Stimulated activated CD4-positive, alpha-beta T cell treated with anti-CD3 and anti-CD28 coated beads, Interleukin-2, amount 100 ng/mL, for 24 hours (primary cell): ENCODE data around the gene PIP5K1A.
"Not testable (repeated sequence)": the region's sequence is repeated elsewhere in the genome, so short reads cannot be mapped to it uniquely, and the experiment has no call there.

Source experiments
- DNase-seq, 2 donors: peaks; one replicate each; pipeline ENCODE4 v3.0.0-alpha.2; 2020

Gene PIP5K1A

GRCh38 chr1:151198254-151199127 lies at the start of gene PIP5K1A:
PIP5K1A (plus strand) TSS chr1:151198552; CDS start chr1:151198997, 445 bp downstream.
- peak; percentile 99 for DNase-seq

GRCh38 chr1:151156515-151156819 lies 41.9 kb upstream of the PIP5K1A start, which contains the start of gene TNFAIP8L2:
TNFAIP8L2 (plus strand) TSS chr1:151156649; CDS start chr1:151158698, 2,049 bp downstream.
- DNase-seq = peak; percentile 83 to 87

- DNase-seq = peak; percentile 64 to 69
Measured at GRCh38 chr1:151157067-151157531, 41.3 kb upstream of the PIP5K1A start.

- peak; percentile 63 to 67 for DNase-seq
Measured at GRCh38 chr1:151158326-151158725, 40.0 kb upstream of the PIP5K1A start.

- peak in 1 of 2 donors; percentile 20 for DNase-seq
Measured at GRCh38 chr1:151158751-151159251, 39.6 kb upstream of the PIP5K1A start.

GRCh38 chr1:151159373-151159772 lies 39.0 kb upstream of the PIP5K1A start:
- DNase-seq = no peak

GRCh38 chr1:151164732-151165280 lies 33.5 kb upstream of the PIP5K1A start:
- DNase-seq = no peak

GRCh38 chr1:151165281-151165737 lies 33.0 kb upstream of the PIP5K1A start:
- peak in 1 of 2 donors; percentile 24 for DNase-seq

GRCh38 chr1:151165738-151166504 lies 32.4 kb upstream of the PIP5K1A start, which contains the start of the genes LYSMD1 and SCNM1:
LYSMD1 (minus strand) TSS chr1:151165902; CDS start chr1:151165258, 644 bp downstream.
SCNM1 (plus strand) TSS chr1:151166144; CDS start chr1:151166153, 9 bp downstream.
- DNase-seq = peak; percentile 94 to 96

- no peak for DNase-seq
Measured at GRCh38 chr1:151166505-151166956, 31.8 kb upstream of the PIP5K1A start.

GRCh38 chr1:151167116-151167515 lies 31.2 kb upstream of the PIP5K1A start:
- DNase-seq = no peak

- DNase-seq = no peak
Measured at GRCh38 chr1:151171190-151171589, 27.2 kb upstream of the PIP5K1A start.

GRCh38 chr1:151175041-151175741 lies 23.2 kb upstream of the PIP5K1A start:
- DNase-seq = no peak

GRCh38 chr1:151175863-151176262 lies 22.5 kb upstream of the PIP5K1A start, which contains the start of gene TMOD4:
TMOD4 (minus strand) TSS chr1:151175981; CDS start chr1:151174875, 1,106 bp downstream.
- DNase-seq = no peak

GRCh38 chr1:151176514-151177045 lies 21.8 kb upstream of the PIP5K1A start:
- DNase-seq = no peak

- DNase-seq = no peak
Measured at GRCh38 chr1:151184211-151184610, 14.1 kb upstream of the PIP5K1A start.

- no peak for DNase-seq
Measured at GRCh38 chr1:151187205-151187604, 11.1 kb upstream of the PIP5K1A start.

- not testable (repeated sequence) for DNase-seq
Measured at GRCh38 chr1:151188667-151189066, 9.7 kb upstream of the PIP5K1A start.

GRCh38 chr1:151189637-151190445 lies 8.5 kb upstream of the PIP5K1A start, which contains the start of gene VPS72:
VPS72 (minus strand) TSS chr1:151190197; CDS start chr1:151190121, 76 bp downstream.
- DNase-seq = peak; percentile 86

GRCh38 chr1:151192047-151192446 lies 6.3 kb upstream of the PIP5K1A start:
- DNase-seq = no peak

- no peak for DNase-seq
Measured at GRCh38 chr1:151193304-151193703, 5.0 kb upstream of the PIP5K1A start.
